IMR-90 (cell line): ENCODE data around the gene TNFSF12. TPM values are rescaled to one million over a fixed set of nuclear protein-coding genes. Genes with fewer than 3 reads are reported as not detected.

Source experiments
- ATAC-seq: fragments of 200-7000 bp; cut with Tn5 transposase; 2 replicates; pipeline ENCODE4 v1.9.1; 2020; ENCODE audit warnings: low read depth, mild to moderate bottlenecking, moderate library complexity
- BruUV-seq: library from RNA; stranded (reverse); fragments of 400-500 nt; replicated peaks from 2 replicates; lab custom pipeline; 2021; lab: Mats Ljungman, UMichigan
- CTCF ChIA-PET: fragments of 300-600 bp; formaldehyde crosslinking; extraction: SDS; loops from one replicate; lab custom pipeline; 2021; ENCODE audit warnings: antibody characterized with exemption; lab: Yijun Ruan, JAX
- POLR2A ChIA-PET: fragments of 300-600 bp; sonication (Branson Sonifier 250); formaldehyde crosslinking; loops from one replicate; lab custom pipeline; 2022; ENCODE audit warnings: antibody characterized with exemption; ENCODE audit not compliant: unreplicated experiment; lab: Charles Lee
- DNase-seq: peaks from one replicate; pipeline ENCODE4 v3.0.0; 2013
- H2AFZ ChIP-seq: replicated peaks from 2 replicates; pipeline ENCODE3; 2013; ENCODE audit warnings: low read length, mild to moderate bottlenecking; ENCODE audit not compliant: poor library complexity
- H2AK5ac ChIP-seq: 2 replicates; pipeline ENCODE4 v1.6.1; 2013; ENCODE audit warnings: low read depth, low read length, inconsistent platforms
- H2AK9ac ChIP-seq: replicated peaks from 2 replicates; pipeline ENCODE3; 2013; ENCODE audit warnings: mild to moderate bottlenecking, low read depth, low read length, moderate library complexity; ENCODE audit not compliant: poor library complexity
- H2BK120ac ChIP-seq: 2 replicates; pipeline ENCODE4 v1.6.1; 2013; ENCODE audit warnings: low read depth, low read length, inconsistent platforms
- H2BK15ac ChIP-seq: 3 replicates; pipeline ENCODE4 v1.6.1; 2013; ENCODE audit warnings: low read depth, low read length, inconsistent platforms
- H2BK20ac ChIP-seq: 2 replicates; pipeline ENCODE4 v1.6.1; 2013; ENCODE audit warnings: low read depth, mild to moderate bottlenecking, inconsistent platforms, low read length, moderate library complexity
- H2BK5ac ChIP-seq: 2 replicates; pipeline ENCODE4 v1.6.1; 2013; ENCODE audit warnings: mild to moderate bottlenecking, low read depth, low read length, inconsistent platforms; ENCODE audit not compliant: poor library complexity, severe bottlenecking
- H3K14ac ChIP-seq: replicated peaks from 2 replicates; pipeline ENCODE4 v1.6.1; 2013; ENCODE audit warnings: low read depth, low read length, inconsistent platforms
- H3K18ac ChIP-seq: 2 replicates; pipeline ENCODE4 v1.6.1; 2013; ENCODE audit warnings: low read depth, low read length, control low read depth
- H3K23ac ChIP-seq: 2 replicates; pipeline ENCODE4 v1.6.1; 2013; ENCODE audit warnings: low read depth, low read length, inconsistent platforms
- H3K27ac ChIP-seq: 2 replicates; pipeline ENCODE4 v1.5.1; 2013; ENCODE audit warnings: mild to moderate bottlenecking, control low read depth, low read length; ENCODE audit not compliant: insufficient read depth
- H3K27me3 ChIP-seq: 2 replicates; pipeline ENCODE4 v1.6.1; 2013; ENCODE audit warnings: low read length; ENCODE audit not compliant: control insufficient read depth, insufficient read depth
- H3K36me3 ChIP-seq: 2 replicates; pipeline ENCODE4 v1.6.1; 2013; ENCODE audit warnings: low read length, mixed read lengths; ENCODE audit not compliant: control insufficient read depth, insufficient read depth
- H3K4ac ChIP-seq: 2 replicates; pipeline ENCODE4 v1.6.1; 2013; ENCODE audit warnings: low read depth, low read length, inconsistent platforms
- H3K4me1 ChIP-seq: 2 replicates; pipeline ENCODE4 v1.6.1; 2013; ENCODE audit warnings: low read length, mixed read lengths; ENCODE audit not compliant: control insufficient read depth, insufficient read depth
- H3K4me2 ChIP-seq: 2 replicates; pipeline ENCODE4 v1.6.1; 2013; ENCODE audit warnings: low read depth, mild to moderate bottlenecking, control low read depth, low read length, moderate library complexity
- H3K4me3 ChIP-seq: 2 replicates; pipeline ENCODE4 v1.5.1; 2013; ENCODE audit warnings: low read depth, mild to moderate bottlenecking, control low read depth, low read length, moderate library complexity; ENCODE audit not compliant: insufficient read depth
- H3K56ac ChIP-seq: 2 replicates; pipeline ENCODE4 v1.6.1; 2013; ENCODE audit warnings: low read length, inconsistent platforms; ENCODE audit not compliant: insufficient read depth; ENCODE audit errors: extremely low read depth
- H3K79me1 ChIP-seq, 2 experiments: 2 replicates each; pipeline ENCODE4 v1.6.1; 2013; ENCODE audit warnings: low read length in 2 of 2, inconsistent platforms in 1 of 2, low read depth in 1 of 2
- H3K9ac ChIP-seq: 2 replicates; pipeline ENCODE4 v1.6.1; 2013; ENCODE audit warnings: low read depth, low read length, control low read depth
- H3K9me1 ChIP-seq: 2 replicates; pipeline ENCODE4 v1.6.1; 2013; ENCODE audit warnings: low read length, inconsistent platforms; ENCODE audit not compliant: insufficient read depth
- H3K9me3 ChIP-seq: 2 replicates; pipeline ENCODE4 v1.6.1; 2013; ENCODE audit warnings: low read length; ENCODE audit not compliant: control insufficient read depth, insufficient read depth
- H4K20me1 ChIP-seq: 2 replicates; pipeline ENCODE4 v1.6.1; 2013; ENCODE audit warnings: low read length, inconsistent platforms; ENCODE audit not compliant: insufficient read depth
- H4K5ac ChIP-seq: 2 replicates; pipeline ENCODE4 v1.6.1; 2013; ENCODE audit warnings: mild to moderate bottlenecking, low read depth, low read length, control low read depth
- H4K8ac ChIP-seq, 2 experiments: 2 replicates each; pipeline ENCODE4 v1.6.1; 2013; ENCODE audit warnings: low read depth in 2 of 2, low read length in 2 of 2, control low read depth in 1 of 2, inconsistent platforms in 1 of 2
- H4K91ac ChIP-seq: 2 replicates; pipeline ENCODE4 v1.6.1; 2013; ENCODE audit warnings: low read depth, low read length, inconsistent platforms; ENCODE audit not compliant: insufficient read depth
- POLR2A ChIP-seq: IDR thresholded peaks from 2 replicates; pipeline ENCODE4 v1.6.1; 2012; ENCODE audit warnings: mild to moderate bottlenecking, low read depth, low read length
- WGBS, 2 experiments: methylation state at CpG; one replicate each; pipeline versions ENCODE4 v1.1.5 to v1.1.7; 2013; ENCODE audit warnings: missing lambda C conversion rate in 2 of 2; ENCODE audit not compliant: insufficient read length in 1 of 2; ENCODE audit errors: extremely low coverage in 2 of 2; 5-methylcytosine and 5-hydroxymethylcytosine counted together
- dilution Hi-C: fragments of 300-500 bp; cut with HindIII; formaldehyde crosslinking; loops from one replicate; pipeline ENCODE4 v1.14.3; 2018; ENCODE audit warnings: low sequenced_read_pairs; ENCODE audit not compliant: unreplicated experiment
- in situ Hi-C: fragments of 300-500 bp; cut with MboI; formaldehyde crosslinking; loops from 3 replicates; pipeline ENCODE4 v1.14.3; 2019; ENCODE audit warnings: low sequenced_read_pairs, inconsistent platforms, mixed read lengths
- intact Hi-C: fragments of 100-400 bp; cut with micrococcal nuclease; formaldehyde crosslinking; loops from 2 replicates; pipeline ENCODE4 v1.10.0; 2022
- polyA plus RNA-seq, 3 experiments: library from polyadenylated mRNA; depleted of rRNA; stranded (reverse); fragments of >200 nt; gene quantifications; 2 replicates each; pipeline ENCODE4 v1.2.3, GENCODE V29; 2012; ENCODE audit warnings: low replicate concordance in 1 of 3
- total RNA-seq: library from RNA; depleted of rRNA; stranded (reverse); fragments of >200 nt; gene quantifications from 2 replicates; pipeline ENCODE4 v1.2.3, GENCODE V29; 2012
- TF ChIP-seq, protein P1 (sequence below): conservative IDR thresholded peaks from 2 replicates; pipeline ENCODE4 v1.5.1; 2012; ENCODE audit warnings: mild to moderate bottlenecking, low read depth, low read length, improper control_type of control experiment

Gene TNFSF12
- total and polyA plus RNA-seq, 2 of the 4 experiments (the other 2 are of a cell fraction), result 2.7 to 22.0 TPM

DNA sequence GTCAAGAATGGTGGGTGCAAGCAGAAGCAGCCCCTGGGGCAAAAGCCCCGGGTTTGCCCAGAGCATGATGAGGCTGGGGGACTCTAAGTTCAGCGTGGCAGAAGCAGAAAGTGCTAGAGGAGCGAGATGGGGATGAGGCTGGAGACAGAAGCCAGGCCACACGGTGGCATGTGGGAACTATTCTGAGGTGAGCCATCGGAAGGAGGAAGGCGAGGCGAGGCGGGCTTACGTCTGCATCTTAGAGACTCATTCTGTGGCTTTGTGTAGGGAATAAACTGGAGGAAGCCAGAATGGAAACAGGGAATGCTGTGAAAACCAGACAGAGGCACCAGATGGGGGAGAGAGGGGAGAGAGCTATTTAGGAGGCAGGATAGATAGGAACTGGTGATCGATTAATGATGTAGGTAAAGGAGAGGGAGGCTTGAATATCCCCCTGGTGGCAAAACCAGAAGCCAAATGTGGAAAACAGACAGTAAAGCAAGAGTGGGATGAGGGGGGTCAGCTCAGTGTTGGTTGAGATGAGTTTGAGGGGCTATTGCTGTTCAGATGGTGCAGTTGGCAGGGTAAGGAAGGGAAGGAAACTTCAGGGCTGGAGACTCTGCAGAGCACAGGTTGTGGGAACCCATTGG is 6.6 kb downstream of the TNFSF12 start:
- Histone ChIP-seq H4K20me1 (no peaks in the 10 kb centered on the region), H2AK5ac (no peak overlapping the region), H3K9me3 (no peaks in the 10 kb centered on the region), H2AK9ac (no peak overlapping the region), H3K4me1 (peaks cover 6% of the 10 kb centered on the region; the same call in 1 of the 2 replicates), H3K4me3 (no peak overlapping the region), H3K14ac (no peak overlapping the region), H3K27ac (no peak overlapping the region), H4K5ac (no peak overlapping the region), H3K56ac (no peak overlapping the region), H2BK15ac (no peak overlapping the region), H2BK5ac (no peak overlapping the region), H4K8ac (no peak overlapping the region), H2AFZ (no peak overlapping the region), H3K9ac (no peak overlapping the region), H4K91ac (no peak overlapping the region), H3K4ac (no peak overlapping the region), H3K18ac (no peak overlapping the region), H2BK20ac (no peak overlapping the region), H2BK120ac (no peak overlapping the region), H3K23ac (no peak overlapping the region), H3K27me3 (no peaks in the 10 kb centered on the region), H3K36me3 (peaks cover 4% of the 10 kb centered on the region; the same call in 1 of the 2 replicates), H3K79me1 (peaks cover 0 to 1% of the 10 kb centered on the region in 2 experiments; a peak in 2 of 4 replicates), H3K9me1 (no peaks in the 10 kb centered on the region), H3K4me2 (no peak overlapping the region)
- in situ Hi-C loops (loop anchor here (10.0 kb wide), 1 partner anchor 201 kb away; the partner anchor contains the start of genes KCTD11 and TMEM95), intact Hi-C loops (no loop called here), dilution Hi-C loops (no loop called here)
- ChIA-PET CTCF (no interaction called here), POLR2A (no interaction called here)
- ATAC-seq, result no peak
- DNase-seq, result no peak
- BruUV-seq, result no TSS peak
- TF ChIP-seq POLR2A, result no peak
- TF ChIP-seq, protein P1, sequence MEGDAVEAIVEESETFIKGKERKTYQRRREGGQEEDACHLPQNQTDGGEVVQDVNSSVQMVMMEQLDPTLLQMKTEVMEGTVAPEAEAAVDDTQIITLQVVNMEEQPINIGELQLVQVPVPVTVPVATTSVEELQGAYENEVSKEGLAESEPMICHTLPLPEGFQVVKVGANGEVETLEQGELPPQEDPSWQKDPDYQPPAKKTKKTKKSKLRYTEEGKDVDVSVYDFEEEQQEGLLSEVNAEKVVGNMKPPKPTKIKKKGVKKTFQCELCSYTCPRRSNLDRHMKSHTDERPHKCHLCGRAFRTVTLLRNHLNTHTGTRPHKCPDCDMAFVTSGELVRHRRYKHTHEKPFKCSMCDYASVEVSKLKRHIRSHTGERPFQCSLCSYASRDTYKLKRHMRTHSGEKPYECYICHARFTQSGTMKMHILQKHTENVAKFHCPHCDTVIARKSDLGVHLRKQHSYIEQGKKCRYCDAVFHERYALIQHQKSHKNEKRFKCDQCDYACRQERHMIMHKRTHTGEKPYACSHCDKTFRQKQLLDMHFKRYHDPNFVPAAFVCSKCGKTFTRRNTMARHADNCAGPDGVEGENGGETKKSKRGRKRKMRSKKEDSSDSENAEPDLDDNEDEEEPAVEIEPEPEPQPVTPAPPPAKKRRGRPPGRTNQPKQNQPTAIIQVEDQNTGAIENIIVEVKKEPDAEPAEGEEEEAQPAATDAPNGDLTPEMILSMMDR, result 0 out of 2 replicates have a peak, but pooled peaks have one; percentile 3
- 50% methylated on average over 4 of the region's 10 CpGs; no CpG with 5 or more reads in 1 of the 2 experiments for WGBS, 2 experiments
